ENCODE measurements around the gene CDNF.

GRCh38 chr10:14801723-14802122 lies 36.1 kb downstream of the CDNF start:
- TF ChIP-seq POLR2A (IDR thresholded peaks at IDR 0.05) (no peak), CTCF (IDR thresholded peaks at IDR 0.05) (no peak)

All from heart left ventricle (tissue), 13 donors.